Activated CD4-positive, alpha-beta T cell treated with anti-CD3 and anti-CD28 coated beads, Interleukin-2, amount 50 U/mL, for 1 hour (primary cell): ENCODE data around the gene OOSP4B.
"Not testable (repeated sequence)": the region's sequence is repeated elsewhere in the genome, so short reads cannot be mapped to it uniquely, and the experiment has no call there.

Experiments
- DNase-seq: peaks from one replicate; pipeline ENCODE4 v3.0.0-alpha.2; 2020

Gene OOSP4B

DNA sequence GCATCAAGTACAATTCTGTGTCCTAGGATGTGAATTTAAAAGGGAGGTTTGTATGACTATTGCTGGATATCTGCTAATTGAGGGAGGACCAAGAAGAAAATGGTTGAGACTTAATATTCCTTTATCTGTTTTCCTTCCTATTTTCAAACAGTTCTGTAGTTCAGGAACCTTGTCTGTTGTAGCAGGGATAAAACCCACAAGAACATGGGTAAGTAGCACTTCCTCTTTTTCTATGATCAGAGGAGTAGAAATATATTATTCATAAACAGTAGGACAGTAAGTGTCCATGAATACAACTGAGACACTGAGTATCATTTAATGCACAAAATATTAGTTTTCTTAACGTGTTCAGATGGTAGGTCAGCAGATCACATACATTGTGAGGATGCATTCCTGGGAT, 47.1 kb downstream of the OOSP4B start:
- no peak for DNase-seq

DNA sequence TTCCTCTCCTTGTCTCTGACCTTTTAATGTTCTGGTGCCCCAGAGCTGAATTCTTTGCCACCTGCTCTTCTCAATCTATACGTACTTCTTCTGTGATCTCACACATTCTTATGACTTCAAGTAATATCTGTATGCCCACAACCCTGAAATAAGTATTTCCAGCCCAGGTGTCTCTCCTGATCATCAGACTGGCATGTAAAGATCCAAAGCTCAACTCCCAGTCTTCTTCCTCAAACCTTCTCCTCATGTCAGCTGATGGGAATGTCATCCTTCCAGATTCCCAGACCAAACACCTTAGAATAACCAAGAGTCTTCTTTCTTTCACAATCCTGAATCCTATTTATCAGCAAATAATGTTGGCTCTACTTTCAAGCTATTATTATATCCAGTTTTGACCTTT, 48.8 kb downstream of the OOSP4B start:
- no peak for DNase-seq

DNA sequence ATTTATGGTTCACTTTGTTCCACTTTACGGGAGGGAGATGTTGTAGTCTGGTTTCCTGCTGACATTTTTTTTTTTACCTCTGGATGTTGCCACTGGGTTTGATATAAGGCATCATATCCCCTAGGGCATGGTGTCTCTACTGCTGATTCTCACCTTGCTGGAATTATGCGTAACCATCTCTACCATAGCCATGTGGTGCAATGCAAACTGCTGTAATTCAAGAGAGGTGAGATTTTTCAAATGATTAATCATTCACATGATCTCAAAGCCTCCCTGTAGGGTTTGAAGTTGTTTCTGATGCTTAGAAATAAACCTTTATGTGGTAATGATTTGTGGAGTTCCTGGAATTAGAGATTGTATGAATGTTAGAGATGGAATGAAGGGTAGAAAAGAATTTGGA, 52.5 kb downstream of the OOSP4B start:
- no peak for DNase-seq

DNA sequence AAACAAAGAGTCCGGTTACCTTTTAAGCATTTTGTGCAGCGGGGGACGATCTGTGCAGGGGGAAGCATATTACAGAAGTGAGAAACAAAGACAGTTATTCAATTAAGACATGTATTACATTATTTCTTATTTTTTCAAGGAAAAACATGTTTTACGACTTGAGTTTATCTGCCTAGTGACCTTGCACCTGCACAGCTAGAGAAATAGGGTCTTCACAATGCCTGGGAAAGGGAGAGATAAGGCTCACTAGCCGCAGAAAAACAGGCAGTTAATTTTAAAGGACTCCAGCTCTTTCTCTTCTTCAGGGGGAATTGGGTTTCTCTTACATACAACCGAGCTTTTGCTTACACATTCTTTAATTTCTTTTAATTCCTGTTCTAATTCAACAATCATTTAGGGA, 54.7 kb downstream of the OOSP4B start:
- not testable (repeated sequence) for DNase-seq

DNA sequence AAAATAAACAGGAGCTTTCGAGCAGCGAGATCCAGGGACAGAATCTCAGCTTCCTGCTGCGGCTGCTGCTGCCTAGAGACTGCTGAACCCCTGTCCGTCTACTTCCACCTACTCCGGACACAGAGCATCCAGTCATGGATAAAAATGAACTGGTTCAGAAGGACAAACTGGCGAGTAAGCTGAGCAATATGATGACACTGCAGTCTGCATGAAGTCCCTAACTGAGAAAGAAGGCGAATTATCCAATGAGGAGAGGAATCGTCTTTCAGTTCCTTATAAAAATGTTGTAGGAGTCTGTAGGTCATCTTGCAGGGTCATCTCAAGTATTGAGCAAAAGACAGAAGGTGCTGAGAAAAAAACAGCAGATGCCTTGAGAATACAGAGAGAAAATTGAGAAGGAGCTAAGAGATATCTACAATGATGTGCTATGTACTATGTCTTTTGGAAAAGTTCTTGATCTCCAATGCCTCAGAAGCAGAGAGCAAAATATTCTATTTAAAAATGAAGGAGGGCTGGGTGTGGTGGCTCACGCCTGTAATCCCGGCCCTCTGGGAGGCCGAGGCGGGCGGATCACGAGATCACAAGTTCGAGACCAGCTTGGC, 60.3 kb downstream of the OOSP4B start:
- DNase-seq, result no peak

DNA sequence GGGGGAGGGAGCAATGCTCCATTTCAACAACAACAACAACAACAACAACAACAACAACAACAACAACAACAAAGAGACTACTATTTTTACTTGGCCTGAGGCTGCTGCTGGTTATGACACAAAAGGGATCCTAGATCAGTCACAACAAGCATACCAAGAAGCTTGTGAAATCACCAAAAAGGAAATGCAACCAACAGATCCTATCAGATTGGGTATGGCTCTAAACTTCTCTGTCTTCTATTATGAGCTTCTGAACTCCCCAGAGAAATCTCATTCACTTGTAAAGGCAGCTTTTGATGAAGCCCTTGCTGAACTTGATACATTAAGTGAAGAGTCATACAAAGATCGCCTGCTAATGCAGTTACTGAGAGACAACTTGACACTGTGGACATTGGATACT, 61.0 kb downstream of the OOSP4B start:
- DNase-seq, result no peak

DNA sequence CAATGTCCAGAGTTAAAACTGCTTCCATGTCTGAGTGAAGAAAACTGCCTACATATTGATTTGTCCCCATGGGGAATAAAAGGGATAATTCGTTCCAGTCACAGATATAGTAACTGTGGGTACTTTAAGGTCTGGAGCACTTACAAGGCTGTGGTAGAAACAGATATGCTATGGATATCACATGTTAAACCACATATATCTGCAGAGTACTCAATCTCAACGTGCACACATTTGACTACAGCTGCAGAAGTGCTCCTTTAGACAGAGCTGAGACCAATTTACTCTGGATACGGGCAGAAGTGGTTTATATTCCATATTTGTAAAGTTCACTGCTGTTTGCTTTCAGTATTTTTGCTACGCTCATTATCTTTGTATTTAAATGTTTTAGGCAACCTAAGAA, 61.8 kb downstream of the OOSP4B start:
- DNase-seq, result no peak

DNA sequence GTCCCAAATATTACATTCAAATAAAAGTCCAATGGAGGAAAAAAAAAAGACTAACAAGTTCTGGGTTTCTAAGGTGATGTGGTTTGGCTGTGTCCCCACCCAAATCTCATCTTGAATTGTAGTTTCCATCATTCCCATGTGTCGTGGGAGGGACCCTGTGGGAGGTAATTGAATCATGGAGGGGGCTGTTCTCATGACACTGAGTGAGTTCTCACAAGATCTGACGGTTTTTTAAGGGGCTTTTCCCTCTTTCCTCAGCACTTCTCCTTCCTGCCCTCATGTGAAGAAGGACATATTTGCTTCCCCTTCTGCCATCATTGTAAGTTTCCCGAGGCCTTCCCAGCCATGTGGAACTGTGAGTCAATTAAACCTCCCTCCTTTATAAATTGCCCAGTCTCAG, 63.6 kb downstream of the OOSP4B start:
- no peak for DNase-seq
